K562 (cell line): ENCODE measurements around the gene KRT81. TPM values are rescaled to one million over a fixed set of nuclear protein-coding genes. Genes with fewer than 3 reads are reported as not detected.

Experiments used
- ATAC-seq: fragments of 200-7000 bp; cut with Tn5 transposase; 3 replicates; pipeline ENCODE4 v1.9.1; 2020; ENCODE audit warnings: moderate library complexity
- BruUV-seq: library from RNA; stranded (reverse); fragments of 400-500 nt; replicated peaks from 2 replicates; lab custom pipeline; 2021; lab: Mats Ljungman, UMichigan
- CTCF ChIA-PET: fragments of 300-600 bp; formaldehyde crosslinking; extraction: SDS; loops from one replicate; lab custom pipeline; 2021; ENCODE audit warnings: low intra/inter-chr PET ratio; lab: Yijun Ruan, JAX
- POLR2A ChIA-PET: fragments of 300-600, 350-650 bp; sonication (Branson Sonifier 250); formaldehyde crosslinking; extraction: SDS; loops from one replicate; lab custom pipeline; 2021; ENCODE audit warnings: antibody characterized with exemption, inconsistent platforms; lab: Yijun Ruan, JAX
- DNase-seq, 4 experiments: peaks; one replicate each; pipeline versions ENCODE4 v3.0.0 to v3.0.0-alpha.2; 2011 to 2018; ENCODE audit warnings: low spot score in 3 of 4, mixed read lengths in 3 of 4; ENCODE audit errors: extremely low read depth in 1 of 4
- FAIRE-seq: peaks from 2 replicates; lab custom pipeline; 2011; peaks lifted over from hg19 to GRCh38; lab: Jason Lieb, UNC
- H2AFZ ChIP-seq: 2 replicates; pipeline ENCODE4 v1.6.0; 2011; ENCODE audit warnings: low read depth, low read length, control low read depth, inconsistent platforms
- H3K27ac ChIP-seq: fragments of 200-600 bp; 3 replicates; pipeline ENCODE4 v1.8.0; 2011; ENCODE audit warnings: low read depth, mild to moderate bottlenecking, control low read depth, inconsistent platforms, low read length, moderate library complexity, mixed read lengths; ENCODE audit errors: extremely low read depth
- H3K27me3 ChIP-seq, 2 experiments: fragments of 300-600 bp in 1 of 2; 2 replicates in 1 of 2; 3 replicates in 1 of 2; pipeline versions ENCODE4 v1.6.0 to v1.8.0; 2011; ENCODE audit warnings: inconsistent platforms in 2 of 2, low read length in 2 of 2, mild to moderate bottlenecking in 1 of 2, mixed read lengths in 1 of 2, moderate library complexity in 1 of 2; ENCODE audit not compliant: control insufficient read depth in 2 of 2, insufficient read depth in 2 of 2
- H3K36me3 ChIP-seq: fragments of 300-600 bp; 3 replicates; pipeline ENCODE4 v1.8.0; 2011; ENCODE audit warnings: mild to moderate bottlenecking, low read length, inconsistent platforms; ENCODE audit not compliant: control insufficient read depth, insufficient read depth
- H3K4me1 ChIP-seq, 2 experiments: fragments of 200-600 bp in 1 of 2; replicated peaks in 1 of 2; 2 replicates in 1 of 2; 3 replicates in 1 of 2; pipeline versions ENCODE4 v1.5.1 to v1.8.0; 2011; ENCODE audit warnings: inconsistent platforms in 2 of 2, low read length in 2 of 2, mild to moderate bottlenecking in 1 of 2, mixed read lengths in 1 of 2, moderate library complexity in 1 of 2; ENCODE audit not compliant: control insufficient read depth in 2 of 2, insufficient read depth in 2 of 2
- H3K4me2 ChIP-seq: 2 replicates; pipeline ENCODE4 v1.6.1; 2011; ENCODE audit warnings: low read length, control low read depth, inconsistent platforms, mixed read lengths; ENCODE audit not compliant: insufficient read depth
- H3K4me3 ChIP-seq: fragments of 200-600 bp; sonication (generic), shearing (Covaris generic); 2 replicates; pipeline ENCODE4 v1.5.1; 2016; ENCODE audit warnings: control low read depth, inconsistent platforms
- H3K79me2 ChIP-seq: fragments of 200-600 bp; 3 replicates; pipeline ENCODE4 v1.8.0; 2011; ENCODE audit warnings: low read length, inconsistent platforms; ENCODE audit not compliant: control insufficient read depth, insufficient read depth
- H3K9ac ChIP-seq, 2 experiments: 2 replicates each; pipeline versions ENCODE4 v1.6.0 to v1.6.1; 2011; ENCODE audit warnings: low read depth in 2 of 2, low read length in 2 of 2, control low read depth in 1 of 2, inconsistent platforms in 1 of 2, mild to moderate bottlenecking in 1 of 2, mixed read lengths in 1 of 2; ENCODE audit not compliant: insufficient read depth in 1 of 2
- H3K9me1 ChIP-seq: one replicate; pipeline ENCODE4 v1.6.0; 2011; ENCODE audit warnings: inconsistent platforms, mild to moderate bottlenecking, low read length, moderate library complexity; ENCODE audit not compliant: control insufficient read depth, insufficient read depth
- H3K9me3 ChIP-seq: replicated peaks from 2 replicates; pipeline ENCODE4 v1.5.1; 2011; ENCODE audit warnings: low read depth, low read length, inconsistent platforms; ENCODE audit not compliant: control insufficient read depth, insufficient read depth
- H4K20me1 ChIP-seq: replicated peaks from 2 replicates; pipeline ENCODE4 v1.6.1; 2011; ENCODE audit warnings: low read length, inconsistent platforms, mixed read lengths; ENCODE audit not compliant: control insufficient read depth, insufficient read depth
- BDP1 ChIP-seq: IDR thresholded peaks from 3 replicates; pipeline ENCODE4 v1.6.1; 2011; ENCODE audit not compliant: insufficient read length, insufficient read depth
- CBX8 ChIP-seq: fragments of 200-600 bp; sonication (generic); IDR thresholded peaks from 2 replicates; pipeline ENCODE4 v1.6.1; 2012; ENCODE audit warnings: borderline replicate concordance, mixed run types, low read depth, mild to moderate bottlenecking, moderate library complexity, mixed read lengths, low read length, control low read depth, inconsistent platforms; ENCODE audit not compliant: poor library complexity, severe bottlenecking; ENCODE audit errors: extremely low read depth
- IRF9 ChIP-seq: fragments of 450-650 bp; IDR thresholded peaks from 2 replicates; pipeline ENCODE4 v1.6.1; 2016; ENCODE audit warnings: missing biosample characterization, missing genetic modification characterization
- PBX2 ChIP-seq, 2 experiments: IDR thresholded peaks in 1 of 2; conservative IDR thresholded peaks in 1 of 2; 2 replicates each; pipeline ENCODE4 v1.6.1; 2016; ENCODE audit warnings: low read depth in 2 of 2, mild to moderate bottlenecking in 1 of 2, missing compliant biosample characterization in 1 of 2, missing genetic modification characterization in 1 of 2, moderate library complexity in 1 of 2
- PKNOX1 ChIP-seq: fragments of 450-650 bp; IDR thresholded peaks from 2 replicates; pipeline ENCODE4 v1.6.1; 2016
- RCOR1 ChIP-seq, 2 experiments: IDR thresholded peaks; 2 replicates each; pipeline ENCODE4 v1.6.1; 2012; ENCODE audit warnings: low read depth in 2 of 2, low read length in 2 of 2, borderline replicate concordance in 1 of 2, improper control_type of control experiment in 1 of 2
- TEAD4 ChIP-seq, 2 experiments: sonication (generic) in 1 of 2; formaldehyde crosslinking in 1 of 2; IDR thresholded peaks; 2 replicates each; pipeline versions ENCODE4 v1.6.1 to v1.8.0; 2012 to 2022; ENCODE audit warnings: borderline replicate concordance in 1 of 2, inconsistent platforms in 1 of 2, low read length in 1 of 2, mild to moderate bottlenecking in 1 of 2, missing genetic modification reagents in 1 of 2
- THRB ChIP-seq: fragments of 450-650 bp; formaldehyde crosslinking; conservative IDR thresholded peaks from 2 replicates; pipeline ENCODE4 v1.4.0; 2022; ENCODE audit warnings: mild to moderate bottlenecking, missing genetic modification characterization
- TOE1 ChIP-seq, 2 experiments: fragments of 450-650 bp in 1 of 2; sonication (generic) in 1 of 2; formaldehyde crosslinking in 1 of 2; IDR thresholded peaks; 2 replicates each; pipeline versions ENCODE4 v1.7.1 to v1.8.0; 2016 to 2022; ENCODE audit warnings: borderline replicate concordance in 2 of 2, mild to moderate bottlenecking in 2 of 2, antibody characterized with exemption in 1 of 2, inconsistent platforms in 1 of 2, low read depth in 1 of 2, missing genetic modification reagents in 1 of 2, moderate library complexity in 1 of 2
- ZBTB26 ChIP-seq: fragments of 450-650 bp; formaldehyde crosslinking; IDR thresholded peaks from 2 replicates; pipeline ENCODE4 v1.4.0; 2022; ENCODE audit warnings: missing genetic modification characterization
- ZNF133 ChIP-seq: fragments of 250-450 bp; sonication (Bioruptor Pico); IDR thresholded peaks from 2 replicates; pipeline ENCODE4 v1.4.0; 2020; ENCODE audit warnings: mild to moderate bottlenecking
- ZNF165 ChIP-seq: fragments of 250-450 bp; sonication (Bioruptor Pico); IDR thresholded peaks from 2 replicates; pipeline ENCODE4 v1.4.0; 2020; ENCODE audit warnings: borderline replicate concordance
- WGBS: fragments of 100-300 bp; shearing (Covaris generic); methylation state at CpG from one replicate; pipeline ENCODE4 v1.1.6; 2016; ENCODE audit warnings: low coverage, mixed read lengths; ENCODE audit not compliant: insufficient coverage; ENCODE audit errors: missing lambda C conversion rate; 5-methylcytosine and 5-hydroxymethylcytosine counted together
- in situ Hi-C: fragments of 300-500 bp; cut with MboI; formaldehyde crosslinking; loops from 4 replicates; pipeline ENCODE4 v1.15.0; 2018; ENCODE audit warnings: inconsistent platforms, mixed read lengths
- intact Hi-C: fragments of 100-400 bp; cut with micrococcal nuclease; formaldehyde crosslinking; loops from 2 replicates; pipeline ENCODE4 v1.14.2; 2022
- polyA plus RNA-seq, 8 experiments: library from polyadenylated mRNA; depleted of rRNA in 4 of 8; stranded (reverse) in 5 of 8; unstranded in 3 of 8; fragments of >200 nt; fragmentation: Nextera tagmentation in 2 of 8; fragmentation: Illumina TruSeq in 1 of 8; extraction: Ambion mirVana in 2 of 8; extraction: Trizol in 1 of 8; gene quantifications; 2 replicates each; pipeline versions ENCODE4 v1.2.1 to v1.2.3, GENCODE V29; 2011 to 2014; ENCODE audit warnings: inconsistent platforms in 1 of 8, missing spikeins in 1 of 8
- total RNA-seq, 7 experiments: library from RNA; depleted of rRNA in 6 of 7; stranded (reverse); fragments of >200 nt in 6 of 7; fragmentation: Illumina TruSeq in 2 of 7; extraction: Trizol in 2 of 7; gene quantifications; 2 replicates each; pipeline versions ENCODE4 v1.2.1 to v1.2.3, GENCODE V29; 2011 to 2021; ENCODE audit warnings: low replicate concordance in 1 of 7

KRT81 gene
- total and polyA plus RNA-seq, 9 of the 15 experiments (the other 6 are each of a cell fraction or from before 2014, with no cell fraction given): 0.27 TPM; not detected in 8

GRCh38 chr12:52249511-52250047 is 41.8 kb downstream of the KRT81 start:
- H3K9me1 ChIP-seq: no peaks in the 10 kb centered on the region
- 10% methylated on average over 2 of the region's 2 CpGs for WGBS
- intact Hi-C loops (no loop called here), in situ Hi-C loops (no loop called here)
- H3K9me3 ChIP-seq: no peaks in the 10 kb centered on the region
- H3K27me3 ChIP-seq: peaks cover 19 to 67% of the 10 kb centered on the region in 2 experiments
- no peaks in the 10 kb centered on the region for H3K79me2 ChIP-seq
- no peak for FAIRE-seq
- 0 out of 2 replicates have a peak, but pooled peaks cover 11% of the 10 kb centered on the region for H4K20me1 ChIP-seq
- no peak overlapping the region for H2AFZ ChIP-seq
- no peak overlapping the region for H3K4me2 ChIP-seq
- no peak overlapping the region for H3K4me3 ChIP-seq
- BruUV-seq: no TSS peak
- no peak for ATAC-seq
- H3K9ac ChIP-seq: no peak overlapping the region
- no peaks in the 10 kb centered on the region for H3K4me1 ChIP-seq
- DNase-seq: no peak
- H3K27ac ChIP-seq: no peak overlapping the region
- ChIA-PET CTCF (no interaction called here), POLR2A (no interaction called here)
- H3K36me3 ChIP-seq: no peaks in the 10 kb centered on the region
- no peak for TF ChIP-seq BDP1
- no peak for TF ChIP-seq TOE1 (IDR thresholded peaks at IDR 0.05; ENCODE audit: borderline replicate concordance)
- TF ChIP-seq TOE1 (CRISPR knock-in tag; IDR thresholded peaks at IDR 0.05; ENCODE audit: borderline replicate concordance, low read depth): no peak
- TF ChIP-seq ZBTB26 (CRISPR knock-in tag): no peak
- TF ChIP-seq PKNOX1: no peak
- no peak for TF ChIP-seq PBX2 (CRISPR knock-in tag; IDR thresholded peaks at IDR 0.05; ENCODE audit: low read depth)
- TF ChIP-seq PBX2 (tag; conservative IDR thresholded peaks at IDR 0.05; ENCODE audit: low read depth): no peak
- TF ChIP-seq CBX8: no peak
- no peak for TF ChIP-seq ZNF165 (CRISPR knock-in tag)
- no peak for TF ChIP-seq TEAD4 (IDR thresholded peaks at IDR 0.05; ENCODE audit: low read length)
- no peak for TF ChIP-seq TEAD4 (CRISPR knock-in tag; IDR thresholded peaks at IDR 0.05; ENCODE audit: borderline replicate concordance)
- TF ChIP-seq IRF9 (tag): no peak
- TF ChIP-seq ZNF133 (CRISPR knock-in tag): no peak
- TF ChIP-seq RCOR1 (IDR thresholded peaks at IDR 0.05; ENCODE audit: borderline replicate concordance in 1 of 2, low read depth in 2 of 2, low read length in 2 of 2): no peak
- no peak for TF ChIP-seq THRB (CRISPR knock-in tag)
